Muscle of back (tissue), 11 donors: ENCODE data around the gene TM9SF3. TPM values are rescaled to one million over a fixed set of nuclear protein-coding genes. Genes with fewer than 3 reads are reported as not detected.
A peak's percentile ranks its signal among the peaks of the same experiment; 100 is the strongest.

ENCODE experiments used
- DNase-seq, 3 donors: peaks; one replicate each; pipeline versions ENCODE4 v3.0.0 to v3.0.0-alpha.2; 2013
- polyA plus RNA-seq, 10 donors: library from polyadenylated mRNA; unstranded; fragments of 120-200 nt; gene quantifications; one replicate each; pipeline ENCODE4 v1.2.1, GENCODE V29; 2013; ENCODE audit not compliant: insufficient read length in 10 of 10

The TM9SF3 gene
- polyA plus RNA-seq, 10 donors: 80.1 to 118 (median 96.1) TPM

DNA sequence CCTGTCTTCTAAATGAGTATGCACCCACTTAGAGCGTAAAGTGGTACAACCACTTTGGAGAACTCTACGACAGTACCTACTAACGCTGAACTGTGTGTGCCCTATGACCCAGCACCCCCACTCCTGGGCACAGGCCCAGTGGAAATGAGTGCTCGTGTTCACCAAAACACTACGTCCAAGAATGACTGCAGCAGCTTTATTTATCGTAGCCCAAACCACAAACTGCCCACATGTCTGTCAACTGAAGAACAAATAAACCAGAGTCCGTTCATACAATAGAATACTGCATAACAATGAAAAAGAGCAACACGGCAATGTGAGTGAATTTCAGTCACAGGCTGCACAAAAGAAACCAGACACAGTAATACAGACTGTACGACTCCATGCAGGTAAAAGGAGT is 108.5 kb downstream of the TM9SF3 start:
- no peak for DNase-seq

GRCh38 chr10:96473866-96474265 is 112.9 kb downstream of the TM9SF3 start:
- DNase-seq: no peak

DNA sequence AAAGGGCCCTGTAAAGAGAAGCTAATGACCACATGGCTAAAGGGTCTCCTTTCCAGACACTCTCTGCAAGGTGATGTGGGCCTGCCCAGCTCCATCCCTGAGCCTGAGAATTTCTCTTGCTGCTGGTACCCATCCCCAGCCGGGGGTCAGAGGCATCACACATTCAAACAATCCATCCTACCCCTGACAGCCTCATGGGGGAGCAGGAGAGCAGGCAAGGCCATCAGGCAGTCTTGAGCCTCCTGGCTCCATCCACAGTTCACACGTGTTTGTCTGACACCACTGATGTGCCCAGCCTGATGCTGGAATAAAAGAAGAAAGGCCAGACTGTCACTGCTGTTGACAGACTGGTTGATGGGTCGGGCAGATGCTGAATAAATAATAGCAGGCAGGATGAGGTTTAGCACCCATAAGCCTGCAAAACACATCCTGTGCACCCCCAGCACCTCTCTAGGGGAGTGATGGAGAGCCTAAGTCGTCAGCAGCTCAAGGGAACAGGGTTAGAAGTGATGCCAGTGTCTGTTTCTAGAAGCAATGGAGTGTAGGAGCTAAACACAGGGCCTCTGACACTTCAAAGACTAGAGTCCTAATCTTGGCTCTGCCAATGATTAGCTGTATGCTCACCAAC is 116.6 kb downstream of the TM9SF3 start:
- DNase-seq: peak in 1 of 3 donors; percentile 24

GRCh38 chr10:96468845-96469244 is 118.0 kb downstream of the TM9SF3 start:
- DNase-seq: peak in 1 of 3 donors; percentile 22

Other genes with a start within 250 kb of the TM9SF3 start
- not detected for gene OPALIN, start 228.0 kb downstream of the TM9SF3 start, polyA plus RNA-seq
- 1 to 10 TPM in 9 of 10 donors, under 1 TPM in 1; 0.99 to 5.2 (median 3.9) TPM for gene TLL2, start 73.1 kb downstream of the TM9SF3 start, polyA plus RNA-seq
- 1 to 10 TPM; 1.7 to 3.4 (median 2.7) TPM for gene PIK3AP1, start 133.5 kb upstream of the TM9SF3 start, polyA plus RNA-seq
- gene LCOR, start 245.3 kb upstream of the TM9SF3 start, polyA plus RNA-seq: 10 to 100 TPM; 10.5 to 18.9 (median 14.8) TPM